ENCODE results near the gene EDC4.
A peak's percentile ranks its signal among the peaks of the same experiment; 100 is the strongest.
"Not testable (repeated sequence)": the region's sequence is repeated elsewhere in the genome, so short reads cannot be mapped to it uniquely, and the experiment has no call there.

Gene EDC4

DNA sequence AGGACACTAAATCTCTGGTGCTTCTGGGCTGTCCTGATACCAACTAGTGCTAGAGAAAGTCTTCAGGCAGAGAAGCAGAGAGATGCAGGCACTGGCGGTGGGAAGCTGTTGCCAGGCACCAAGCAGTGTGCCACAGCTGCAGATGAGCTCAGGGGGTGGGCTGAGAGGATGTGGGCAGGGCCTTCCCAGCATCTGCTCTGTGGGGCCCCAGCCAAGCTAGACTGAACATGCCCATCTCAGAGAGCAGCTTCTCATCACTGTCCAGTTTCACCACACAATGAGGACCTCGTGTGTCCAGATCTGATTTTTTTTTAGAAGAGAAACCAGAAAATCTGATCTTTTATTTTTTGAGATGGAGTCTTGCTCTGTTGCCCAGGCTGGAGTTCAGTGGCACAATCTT is 37.3 kb downstream of the EDC4 start:
- no peak for DNase-seq

DNA sequence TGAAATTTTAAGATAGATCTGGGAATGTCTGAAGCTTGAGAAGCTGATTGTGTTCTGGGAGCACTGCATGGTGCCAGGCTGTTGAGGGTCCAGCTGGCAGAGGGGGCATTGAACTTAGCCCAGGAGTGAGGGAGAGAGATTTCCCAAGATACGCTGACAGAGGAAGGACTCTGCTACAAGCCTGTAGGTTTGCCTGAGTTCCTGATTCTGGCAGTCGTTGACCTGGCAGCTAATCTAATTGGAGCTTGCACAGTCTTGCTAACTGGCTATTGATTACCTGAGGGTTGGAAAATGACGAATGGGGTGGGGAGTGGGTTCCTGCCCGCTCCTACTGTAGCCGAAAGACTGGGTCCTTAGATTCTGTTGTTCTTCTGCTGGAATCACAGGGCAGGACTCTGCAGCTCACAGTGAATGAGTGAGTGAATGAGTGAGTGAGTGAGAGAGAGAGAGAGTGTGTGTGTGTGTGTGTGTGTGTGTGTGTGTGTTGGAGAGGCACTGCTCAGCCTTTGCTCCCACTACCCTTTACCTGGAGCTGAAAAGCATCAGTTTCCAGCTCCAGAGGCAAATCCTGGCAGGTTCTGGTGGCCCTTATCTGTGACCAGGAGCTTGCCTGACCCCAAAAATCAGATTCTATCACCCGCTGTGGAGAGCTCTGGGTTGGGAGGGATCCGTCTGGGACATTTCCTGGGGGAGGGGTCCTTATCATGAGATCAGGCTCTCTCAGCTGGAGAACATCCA is 42.1 kb downstream of the EDC4 start:
- DNase-seq = no peak

DNA sequence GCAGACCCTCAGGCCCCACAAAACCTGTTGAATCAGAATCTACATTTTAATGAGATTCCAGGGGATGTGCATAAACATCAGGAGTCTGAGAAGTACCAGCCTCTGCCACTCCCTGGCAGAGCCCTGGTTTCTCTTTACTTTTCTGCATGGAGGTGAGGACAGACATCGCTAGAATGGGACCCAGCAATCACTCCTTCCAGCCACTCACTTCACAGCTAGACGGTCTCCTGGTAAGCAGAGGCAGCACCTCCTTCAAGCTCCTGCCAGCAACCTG is 42.6 kb downstream of the EDC4 start:
- not testable (repeated sequence) for DNase-seq

DNA sequence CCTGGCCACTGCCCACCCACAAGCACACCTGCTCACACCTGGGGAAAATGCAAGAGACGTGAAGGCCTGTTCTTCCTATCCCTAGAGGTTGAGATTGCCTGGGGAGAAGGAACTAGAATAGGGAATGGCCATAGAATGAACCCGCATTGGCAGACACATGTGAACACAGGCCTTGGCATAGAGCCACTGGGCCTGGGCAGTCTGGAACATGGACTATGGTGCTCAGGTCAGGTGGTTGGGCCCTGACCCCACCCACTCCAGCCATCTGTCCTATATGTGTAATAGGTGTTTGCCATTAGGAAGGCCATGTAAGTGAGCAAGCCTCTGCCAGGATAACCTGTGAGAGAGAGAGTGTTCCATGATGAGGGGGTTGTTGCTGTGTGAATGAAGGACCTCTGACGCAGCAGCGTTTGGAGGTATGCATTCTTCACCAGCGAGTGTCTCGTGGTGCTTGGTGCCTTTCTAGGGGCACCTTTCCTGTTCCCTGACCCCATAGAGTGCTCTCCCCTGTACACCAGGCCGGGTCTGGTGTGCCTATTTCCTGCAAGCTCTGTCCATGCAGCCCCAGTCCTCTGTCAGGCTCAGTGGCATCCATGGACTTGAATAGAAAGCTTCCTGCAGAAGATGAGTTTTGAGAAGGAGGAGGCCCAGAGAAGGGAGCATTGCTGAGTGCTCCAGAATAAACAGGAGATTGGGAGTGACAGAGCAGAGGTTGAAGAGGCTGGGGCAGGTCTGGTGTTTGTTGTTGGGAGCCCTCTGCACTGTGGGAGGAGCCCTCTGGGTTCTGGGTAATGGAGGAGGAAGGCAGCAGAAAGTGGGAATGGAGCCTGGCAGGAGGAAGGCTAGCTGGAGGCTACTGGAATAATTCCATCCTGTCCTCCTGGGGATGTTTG is 43.2 kb downstream of the EDC4 start:
- DNase-seq = no peak

DNA sequence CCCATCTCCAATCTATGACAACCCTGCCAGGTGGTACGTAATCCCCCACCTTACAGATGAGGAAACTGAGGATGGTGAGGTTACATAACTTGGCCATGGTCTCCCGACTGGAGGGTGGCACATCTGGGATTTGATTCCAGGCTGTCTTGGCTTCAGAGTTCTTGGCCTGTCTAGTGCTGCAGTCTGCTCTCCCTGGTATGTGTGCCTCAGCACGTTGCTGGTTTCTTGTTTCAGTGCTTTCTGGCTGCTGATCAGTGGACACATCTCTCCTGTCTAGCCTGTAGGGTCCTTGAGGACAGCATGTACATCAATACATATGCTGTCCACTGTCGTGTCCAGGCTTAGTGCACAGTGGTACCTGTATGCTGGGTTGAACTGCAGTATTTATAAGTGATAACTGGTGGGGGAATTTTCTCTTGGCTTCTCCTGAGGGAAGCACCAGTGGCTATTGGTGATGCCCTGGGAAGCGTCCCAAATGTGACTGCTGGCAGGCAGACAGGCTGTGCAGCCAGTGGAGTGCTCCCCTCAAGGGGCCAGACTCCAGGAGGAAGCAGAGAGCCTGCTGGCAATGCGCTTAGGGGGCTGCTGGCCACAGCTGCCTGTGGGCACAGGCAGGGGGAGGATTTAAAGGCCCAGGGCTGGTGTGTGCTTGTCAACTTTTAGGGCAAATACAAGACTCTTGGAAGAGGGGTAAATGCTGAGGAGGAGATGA is 44.4 kb downstream of the EDC4 start:
- no peak for DNase-seq

DNA sequence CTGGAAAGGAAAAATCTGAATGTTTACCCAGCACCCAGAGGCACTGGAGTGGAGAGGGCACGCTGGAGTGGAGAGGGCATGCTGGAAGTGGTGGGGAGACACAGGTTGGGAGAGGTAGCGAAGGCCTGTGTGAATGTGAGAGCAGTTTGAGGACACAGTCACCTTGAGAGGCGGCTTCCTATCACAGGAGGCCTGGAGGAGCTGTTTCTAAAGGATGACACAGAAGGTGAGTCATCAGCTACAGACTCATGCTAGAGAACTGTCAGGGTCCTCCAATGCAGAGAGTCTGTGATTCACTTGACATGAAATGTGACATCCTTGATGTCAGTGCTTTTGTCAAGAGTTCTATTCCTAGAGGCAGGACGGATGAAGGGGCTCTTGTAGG is 45.0 kb downstream of the EDC4 start:
- DNase-seq = no peak

DNA sequence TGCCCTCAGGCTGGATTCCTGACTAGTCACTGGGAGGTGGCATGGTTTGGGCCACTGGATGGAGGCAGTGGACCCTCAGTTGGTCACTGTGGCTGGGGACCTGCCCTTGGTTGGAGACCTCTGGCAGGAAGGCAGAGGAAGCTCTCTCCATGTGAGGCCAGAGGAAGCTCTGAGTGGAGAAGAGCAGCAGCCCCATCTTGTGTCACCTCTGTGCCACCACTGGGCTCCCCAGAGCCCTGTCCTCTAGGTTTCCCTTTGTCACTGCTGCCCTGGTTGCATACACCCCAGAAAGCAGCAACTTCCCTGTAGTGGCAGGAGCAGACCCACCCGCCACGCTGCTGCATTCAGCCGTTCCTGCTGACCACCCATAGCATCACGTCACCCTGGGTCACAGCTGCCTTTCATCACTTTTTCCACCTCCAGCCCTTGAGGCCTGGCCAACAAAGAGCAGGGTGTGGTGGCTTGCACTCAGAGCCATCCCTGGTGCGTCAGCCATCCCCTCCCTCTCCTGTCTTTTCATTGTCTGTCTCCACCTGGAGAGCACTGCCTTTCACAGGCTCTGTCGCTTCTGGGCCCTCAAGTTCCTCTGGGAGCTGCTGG is 46.9 kb downstream of the EDC4 start:
- no peak for DNase-seq

DNA sequence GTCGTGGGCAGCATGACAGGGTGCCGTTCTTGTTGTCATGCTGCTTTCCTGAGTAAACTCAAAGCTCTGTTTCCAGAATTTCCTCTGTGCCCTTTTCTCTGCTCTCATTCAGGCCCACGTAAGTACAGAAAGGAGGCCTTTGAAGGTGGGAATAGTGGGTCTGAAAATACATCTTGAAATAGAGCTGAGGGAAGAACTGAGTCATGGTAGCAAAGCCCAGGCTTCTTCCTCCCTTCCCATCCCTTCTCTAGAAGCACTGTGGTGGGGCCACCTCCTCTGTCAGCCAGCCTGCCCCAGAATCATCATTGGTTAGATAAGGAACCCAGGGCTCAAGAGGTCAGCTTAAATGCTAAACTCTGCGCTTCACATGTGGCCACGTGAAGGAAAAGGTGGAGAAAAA is 49.4 kb downstream of the EDC4 start:
- DNase-seq = no peak

DNA sequence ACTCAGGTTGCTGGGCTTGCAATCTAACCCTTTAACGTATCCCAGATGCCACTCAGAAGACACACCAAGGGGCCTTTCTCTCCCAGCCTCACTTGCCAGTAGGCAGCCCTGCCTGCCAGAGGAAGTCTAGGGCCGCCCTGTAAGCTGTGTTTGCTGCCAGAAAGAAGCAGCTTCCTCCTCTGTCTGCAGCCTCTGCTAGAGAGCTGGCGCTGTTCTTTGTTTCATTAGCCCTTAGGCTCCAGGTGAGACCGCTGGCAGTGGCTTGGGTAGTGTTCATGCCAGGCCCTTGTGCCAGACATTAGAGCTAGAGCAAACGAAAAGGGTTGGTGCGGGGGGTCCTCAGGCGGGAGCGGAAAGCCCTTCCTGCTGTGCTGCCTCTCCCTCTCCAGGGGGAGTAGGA is 49.9 kb downstream of the EDC4 start:
- DNase-seq = no peak

DNA sequence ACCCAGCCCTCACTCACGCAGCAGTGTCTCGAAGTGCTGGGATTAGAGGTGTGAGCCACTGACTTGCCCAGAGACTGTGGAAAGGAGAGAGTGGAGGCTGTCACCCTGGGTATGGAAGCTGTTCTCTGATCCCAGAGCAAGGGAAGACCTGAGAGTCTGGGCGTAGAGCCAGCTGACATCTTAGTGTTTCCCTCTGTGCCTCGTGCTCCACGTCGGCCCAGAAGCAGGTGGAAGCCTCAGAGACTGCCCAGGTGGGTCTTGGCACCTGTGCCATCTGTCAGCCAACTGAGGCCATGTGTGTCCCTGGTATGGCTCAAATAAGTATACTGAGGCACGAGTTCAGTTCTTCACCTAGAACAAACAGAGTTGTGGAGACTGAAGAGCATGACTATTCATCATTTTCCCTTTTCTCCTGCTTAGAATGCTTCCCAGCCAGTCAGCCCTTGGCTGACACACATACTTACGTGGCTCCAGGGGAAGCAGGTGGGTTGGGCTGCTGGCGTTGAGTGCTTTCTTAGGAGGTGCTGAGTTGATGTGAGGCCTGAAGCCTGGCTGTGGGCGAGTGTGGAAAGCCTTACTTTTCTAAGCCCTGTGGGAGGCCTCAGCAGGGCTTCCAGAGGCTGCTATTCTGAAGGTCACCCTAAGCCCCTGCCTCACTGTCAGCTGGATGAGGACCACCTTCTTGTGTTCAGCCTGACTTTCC is 50.7 kb downstream of the EDC4 start:
- no peak for DNase-seq

DNA sequence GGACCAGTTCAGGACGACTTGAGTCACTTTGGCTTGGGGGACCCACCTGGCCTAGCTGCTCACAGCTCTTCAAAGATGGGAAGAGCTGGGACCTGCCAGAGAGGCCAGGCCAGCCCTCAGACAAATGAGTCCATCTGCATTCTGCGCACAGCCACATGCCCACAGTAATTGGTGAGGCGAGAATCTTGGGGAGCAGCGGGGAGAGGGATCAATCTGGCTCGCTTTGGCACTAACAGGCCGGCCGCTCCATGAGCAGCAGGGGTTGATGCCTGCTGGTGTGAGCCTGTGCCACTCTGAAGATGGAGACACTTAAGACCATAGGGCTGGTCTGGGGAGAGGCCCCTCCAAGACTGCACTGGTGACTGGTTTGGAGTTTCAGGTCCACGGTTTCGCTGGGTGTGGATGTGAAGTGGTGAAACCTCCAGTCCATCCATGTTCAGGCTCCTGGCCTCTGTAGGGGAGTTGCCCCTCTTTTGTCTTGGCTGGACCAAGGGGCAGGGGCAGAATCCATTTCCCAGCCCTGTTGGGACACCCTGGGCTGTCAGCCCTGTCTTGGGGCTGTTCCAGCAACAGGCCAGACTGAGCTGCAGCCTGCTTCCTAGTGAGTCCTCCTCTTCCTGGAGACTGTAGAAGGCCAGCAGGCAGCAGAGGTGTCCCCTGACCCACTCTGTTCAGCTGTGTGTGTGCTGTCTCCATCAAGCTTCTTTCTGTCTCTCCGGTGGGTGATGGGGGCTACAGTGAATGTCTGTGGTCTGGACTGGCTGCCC is 51.5 kb downstream of the EDC4 start:
- no peak for DNase-seq

DNA sequence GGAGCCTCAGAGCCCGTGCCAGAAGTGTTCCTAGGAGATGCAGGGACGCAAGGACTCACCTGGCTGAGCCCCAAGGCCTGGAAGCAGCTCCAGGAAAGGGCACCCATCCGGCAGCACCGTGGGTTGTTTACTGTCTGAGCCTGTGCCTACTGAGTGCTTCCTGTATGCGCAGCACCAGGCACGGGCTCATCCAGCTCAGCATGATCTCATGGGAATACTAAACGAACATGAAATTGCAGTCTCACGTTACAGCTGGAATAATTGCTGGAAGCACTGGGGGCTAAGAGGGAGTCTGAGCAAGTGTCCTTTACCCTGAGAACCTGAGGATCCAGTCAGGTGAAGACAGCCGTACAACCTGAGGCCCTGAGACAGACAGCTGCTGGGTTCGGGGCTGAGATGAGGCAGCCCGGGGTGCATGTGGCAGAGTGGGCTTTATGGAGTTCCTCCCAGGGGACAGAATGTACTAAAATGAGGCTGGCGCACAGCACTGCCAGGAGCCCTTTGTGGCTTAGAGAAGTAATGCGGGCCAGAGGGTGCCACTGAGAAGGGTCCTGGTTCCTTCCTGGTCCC is 53.4 kb downstream of the EDC4 start:
- no peak for DNase-seq

DNA sequence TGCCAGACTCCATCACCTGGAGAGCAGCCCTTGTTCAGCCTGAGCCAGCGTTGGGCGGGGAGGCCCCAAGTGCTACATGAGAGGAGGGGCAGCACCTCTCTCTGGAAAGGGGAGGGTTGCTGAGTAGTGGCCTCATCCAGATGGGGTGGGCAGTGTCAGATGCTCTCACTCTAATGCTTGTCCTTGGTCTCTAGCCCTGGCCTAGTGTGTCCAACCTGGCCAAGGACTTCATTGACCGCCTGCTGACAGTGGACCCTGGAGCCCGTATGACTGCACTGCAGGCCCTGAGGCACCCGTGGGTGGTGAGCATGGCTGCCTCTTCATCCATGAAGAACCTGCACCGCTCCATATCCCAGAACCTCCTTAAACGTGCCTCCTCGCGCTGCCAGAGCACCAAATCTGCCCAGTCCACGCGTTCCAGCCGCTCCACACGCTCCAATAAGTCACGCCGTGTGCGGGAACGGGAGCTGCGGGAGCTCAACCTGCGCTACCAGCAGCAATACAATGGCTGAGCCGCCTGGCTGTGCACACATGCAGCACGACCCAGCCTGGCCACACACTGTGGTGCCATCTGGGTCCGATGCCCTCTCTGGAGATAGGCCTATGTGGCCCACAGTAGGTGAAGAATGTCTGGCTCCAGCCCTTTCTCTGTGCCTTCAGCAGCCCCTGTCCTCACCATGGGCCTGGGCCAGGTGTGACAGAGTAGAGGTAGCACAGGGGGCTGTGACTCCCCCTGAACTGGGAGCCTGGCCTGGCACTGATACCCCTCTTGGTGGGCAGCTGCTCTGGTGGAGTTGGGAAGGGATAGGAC is 54.5 kb downstream of the EDC4 start:
- no peak for DNase-seq

DNA sequence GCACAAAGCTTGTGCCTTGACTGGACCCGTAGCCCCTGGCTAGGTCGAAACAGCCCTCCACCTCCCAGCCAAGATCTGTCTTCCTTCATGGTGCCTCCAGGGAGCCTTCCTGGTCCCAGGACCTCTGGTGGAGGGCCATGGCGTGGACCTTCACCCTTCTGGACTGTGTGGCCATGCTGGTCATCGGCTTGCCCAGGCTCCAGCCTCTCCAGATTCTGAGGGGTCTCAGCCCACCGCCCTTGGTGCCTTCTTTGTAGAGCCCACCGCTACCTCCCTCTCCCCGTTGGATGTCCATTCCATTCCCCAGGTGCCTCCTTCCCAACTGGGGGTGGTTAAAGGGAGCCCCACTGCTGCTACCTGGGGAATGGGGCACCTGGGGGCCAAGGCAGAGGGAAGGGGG is 55.3 kb downstream of the EDC4 start:
- DNase-seq = no peak

DNA sequence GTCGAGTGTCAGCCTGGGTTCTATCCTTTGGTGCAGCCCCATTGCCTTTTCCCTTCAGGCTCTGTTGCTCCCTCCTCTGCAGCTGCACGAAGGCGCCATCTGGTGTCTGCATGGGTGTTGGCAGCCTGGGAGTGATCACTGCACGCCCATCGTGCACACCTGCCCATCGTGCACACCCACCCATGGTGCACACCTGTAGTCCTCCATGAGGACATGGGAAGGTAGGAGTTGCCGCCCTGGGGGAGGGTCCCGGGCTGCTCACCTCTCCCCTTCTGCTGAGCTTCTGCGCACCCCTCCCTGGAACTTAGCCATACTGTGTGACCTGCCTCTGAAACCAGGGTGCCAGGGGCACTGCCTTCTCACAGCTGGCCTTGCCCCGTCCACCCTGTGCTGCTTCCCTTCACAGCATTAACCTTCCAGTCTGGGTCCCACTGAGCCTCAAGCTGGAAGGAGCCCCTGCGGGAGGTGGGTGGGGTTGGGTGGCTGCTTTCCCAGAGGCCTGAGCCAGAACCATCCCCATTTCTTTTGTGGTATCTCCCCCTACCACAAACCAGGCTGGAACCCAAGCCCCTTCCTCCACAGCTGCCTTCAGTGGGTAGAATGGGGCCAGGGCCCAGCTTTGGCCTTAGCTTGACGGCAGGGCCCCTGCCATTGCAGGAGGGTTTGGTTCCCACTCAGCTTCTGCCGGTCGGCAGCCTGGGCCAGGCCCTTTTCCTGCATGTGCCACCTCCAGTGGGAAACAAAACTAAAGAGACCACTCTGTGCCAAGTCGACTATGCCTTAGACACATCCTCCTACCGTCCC is 55.9 kb downstream of the EDC4 start:
- DNase-seq = peak; percentile 67

DNA sequence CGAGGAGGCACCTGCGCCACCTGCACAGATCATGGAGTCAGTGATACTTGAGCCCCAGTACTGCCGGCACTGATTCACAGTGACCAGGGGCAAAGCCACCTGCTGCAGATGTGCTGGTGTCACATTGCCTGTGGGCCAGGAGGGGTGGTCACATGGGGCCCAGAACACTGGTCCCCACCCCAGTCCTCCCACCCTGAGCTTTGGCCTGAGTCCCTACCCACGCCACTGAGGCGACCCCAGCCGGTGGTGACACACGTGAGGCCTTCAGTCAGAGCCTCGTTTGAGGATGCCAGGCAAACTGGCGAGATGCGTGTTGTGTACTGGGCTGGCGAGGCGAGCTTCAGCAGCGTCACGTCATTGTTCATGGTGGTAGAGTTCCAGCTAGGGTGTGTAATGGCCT is 57.3 kb downstream of the EDC4 start:
- no peak for DNase-seq

DNA sequence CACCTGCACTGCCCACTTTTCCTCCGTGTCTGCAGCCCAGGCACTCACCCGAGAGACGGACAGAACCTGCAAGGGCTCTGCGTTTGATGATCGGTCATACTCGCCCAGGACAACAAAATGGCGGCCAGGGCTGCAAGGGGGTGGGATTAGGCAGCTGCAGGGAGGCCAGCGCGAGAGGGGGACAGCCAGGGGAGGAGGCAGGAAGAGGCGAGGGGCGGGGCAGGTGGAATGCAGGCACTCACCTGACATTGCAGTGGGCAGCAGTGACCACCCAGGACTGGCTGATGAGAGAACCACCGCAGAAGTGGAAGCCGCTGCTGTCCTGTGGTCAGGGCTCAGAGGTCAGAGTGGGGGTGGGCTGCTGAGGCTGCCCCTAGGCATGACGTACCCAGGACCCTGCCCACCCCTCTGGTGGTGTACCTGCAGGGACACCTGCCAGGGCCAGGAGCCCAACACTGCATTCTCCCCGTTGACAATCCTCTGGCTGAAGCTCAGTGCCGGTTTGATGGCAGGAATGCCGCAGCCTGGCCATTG is 57.9 kb downstream of the EDC4 start:
- DNase-seq = no peak

All from activated CD4-positive, alpha-beta T cell treated with anti-CD3 and anti-CD28 coated beads for 1 hour (primary cell).